Esophagus muscularis mucosa (tissue), 4 donors: Measurements from ENCODE around the gene FAM181A. TPM values are rescaled to one million over a fixed set of nuclear protein-coding genes. Genes with fewer than 3 reads are reported as not detected.

Experiments
- DNase-seq: peaks from one replicate; pipeline ENCODE4 v3.0.0-alpha.2; 2017; ENCODE audit errors: extremely low spot score
- H3K27ac ChIP-seq, 4 donors: fragments of 200-600 bp; sonication (generic); replicated peaks in 1 of 4; 1 replicate in 3 of 4; 2 replicates in 1 of 4; pipeline ENCODE4 v1.5.1; 2016 to 2019; ENCODE audit warnings: mild to moderate bottlenecking in 1 of 4
- H3K27me3 ChIP-seq, 4 donors: fragments of 200-600 bp; sonication (generic); one replicate each; pipeline versions ENCODE4 v1.5.1 to v1.6.0; 2016 to 2019
- H3K36me3 ChIP-seq, 4 donors: fragments of 200-600 bp; sonication (generic); one replicate each; pipeline ENCODE4 v1.5.1; 2016 to 2019
- H3K4me1 ChIP-seq, 4 donors: fragments of 200-600 bp; sonication (generic); one replicate each; pipeline ENCODE4 v1.5.1; 2016 to 2019
- H3K4me3 ChIP-seq, 4 donors: fragments of 200-600 bp; sonication (generic); 1 replicate in 2 of 4; 2 replicates in 2 of 4; pipeline ENCODE4 v1.5.1; 2016 to 2019; ENCODE audit warnings: mild to moderate bottlenecking in 4 of 4, moderate library complexity in 1 of 4
- H3K9me3 ChIP-seq, 4 donors: fragments of 200-600 bp; sonication (generic); 1 replicate in 3 of 4; 2 replicates in 1 of 4; pipeline ENCODE4 v1.5.1; 2016 to 2019
- EP300 ChIP-seq: sonication (generic); formaldehyde crosslinking; IDR thresholded peaks from one replicate; pipeline ENCODE4 v1.6.1; 2017; ENCODE audit warnings: antibody characterized with exemption
- POLR2A ChIP-seq: fragments of 450-650 bp; IDR thresholded peaks from one replicate; pipeline ENCODE4 v1.6.1; 2017; ENCODE audit warnings: antibody characterized with exemption, moderate library complexity, mild to moderate bottlenecking, low read depth
- POLR2AphosphoS5 ChIP-seq, 2 donors: sonication (generic); formaldehyde crosslinking; IDR thresholded peaks; one replicate each; pipeline ENCODE4 v1.6.1; 2017; ENCODE audit warnings: antibody characterized with exemption in 2 of 2
- WGBS: methylation state at CpG from one replicate; pipeline ENCODE4 v1.1.5; 2018; 5-methylcytosine and 5-hydroxymethylcytosine counted together
- intact Hi-C: fragments of 100-400 bp; cut with DNase I; formaldehyde crosslinking; loops from one replicate; pipeline ENCODE4 v1.15.1; 2023
- total RNA-seq, 4 donors: library from RNA; depleted of rRNA; stranded (reverse); fragments of >200 nt; gene quantifications; one replicate each; pipeline versions ENCODE4 v1.1.0 to v1.2.1, GENCODE V29; 2016
- TF ChIP-seq, protein P1 (sequence below), 3 experiments: fragments of 200-600 bp in 2 of 3; fragments of 450-650 bp in 1 of 3; sonication (generic) in 2 of 3; IDR thresholded peaks; one replicate each; pipeline ENCODE4 v1.5.1; 2017 to 2019; ENCODE audit warnings: antibody characterized with exemption in 3 of 3, mild to moderate bottlenecking in 2 of 3, moderate library complexity in 1 of 3

The FAM181A gene
- total RNA-seq, 4 donors from 2014 or later = not detected

DNA sequence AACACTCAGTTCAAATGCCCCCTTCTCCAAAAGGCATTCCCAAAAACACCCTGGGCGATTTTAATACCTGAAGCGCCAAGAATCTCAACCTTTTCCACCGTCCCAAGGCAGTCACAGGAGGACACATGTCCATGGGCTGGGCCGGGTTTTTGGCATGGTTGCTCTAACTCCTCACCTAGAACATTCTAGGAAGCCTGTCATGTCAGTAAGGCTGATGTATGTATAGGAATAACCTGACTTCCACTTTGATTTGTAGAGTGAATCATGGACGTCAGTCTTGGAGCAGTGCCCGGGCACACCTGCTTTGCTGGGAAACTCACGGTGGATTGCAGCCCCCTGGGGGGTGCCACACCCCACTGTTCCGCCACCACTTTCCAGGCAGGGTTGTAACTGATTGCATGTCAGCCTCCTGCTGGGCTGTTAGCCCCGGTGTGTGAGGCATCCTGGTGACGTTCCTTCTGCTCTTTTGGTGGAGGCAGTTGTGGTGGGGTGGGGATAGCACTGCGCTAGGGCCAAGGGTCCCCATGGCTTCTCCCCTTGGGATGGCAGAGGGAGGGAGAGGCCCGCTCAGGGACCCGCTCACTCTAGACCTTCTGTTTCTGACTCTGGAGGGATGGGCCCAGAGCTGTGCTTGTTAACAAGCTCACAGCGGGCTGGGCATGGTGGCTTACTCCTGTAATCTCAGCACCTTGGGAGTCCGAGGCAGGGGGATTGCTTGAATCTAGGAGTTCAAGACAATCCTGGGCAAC is 35.2 kb upstream of the FAM181A start:
- H3K9me3 ChIP-seq = no peaks in the 10 kb centered on the region
- 80% methylated on average over 8 of the region's 15 CpGs for WGBS
- no peak overlapping the region for H3K27ac ChIP-seq
- DNase-seq = no peak
- peaks cover 12 to 21% (median 17%) of the 10 kb centered on the region in 4 donors for H3K4me1 ChIP-seq
- H3K36me3 ChIP-seq = no peaks in the 10 kb centered on the region
- no peaks in the 10 kb centered on the region for H3K27me3 ChIP-seq
- H3K4me3 ChIP-seq = no peak overlapping the region
- intact Hi-C loops = loop anchor here (2.0 to 5.0 kb wide), 2 partner anchors 105 to 237 kb away; partner anchors contain the start of gene PRIMA1
- TF ChIP-seq POLR2AphosphoS5 (IDR thresholded peaks at IDR 0.05) (no peak), POLR2A (no peak), EP300 (no peak)
- TF ChIP-seq, protein P1, sequence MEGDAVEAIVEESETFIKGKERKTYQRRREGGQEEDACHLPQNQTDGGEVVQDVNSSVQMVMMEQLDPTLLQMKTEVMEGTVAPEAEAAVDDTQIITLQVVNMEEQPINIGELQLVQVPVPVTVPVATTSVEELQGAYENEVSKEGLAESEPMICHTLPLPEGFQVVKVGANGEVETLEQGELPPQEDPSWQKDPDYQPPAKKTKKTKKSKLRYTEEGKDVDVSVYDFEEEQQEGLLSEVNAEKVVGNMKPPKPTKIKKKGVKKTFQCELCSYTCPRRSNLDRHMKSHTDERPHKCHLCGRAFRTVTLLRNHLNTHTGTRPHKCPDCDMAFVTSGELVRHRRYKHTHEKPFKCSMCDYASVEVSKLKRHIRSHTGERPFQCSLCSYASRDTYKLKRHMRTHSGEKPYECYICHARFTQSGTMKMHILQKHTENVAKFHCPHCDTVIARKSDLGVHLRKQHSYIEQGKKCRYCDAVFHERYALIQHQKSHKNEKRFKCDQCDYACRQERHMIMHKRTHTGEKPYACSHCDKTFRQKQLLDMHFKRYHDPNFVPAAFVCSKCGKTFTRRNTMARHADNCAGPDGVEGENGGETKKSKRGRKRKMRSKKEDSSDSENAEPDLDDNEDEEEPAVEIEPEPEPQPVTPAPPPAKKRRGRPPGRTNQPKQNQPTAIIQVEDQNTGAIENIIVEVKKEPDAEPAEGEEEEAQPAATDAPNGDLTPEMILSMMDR (IDR thresholded peaks at IDR 0.05) = no peak

DNA sequence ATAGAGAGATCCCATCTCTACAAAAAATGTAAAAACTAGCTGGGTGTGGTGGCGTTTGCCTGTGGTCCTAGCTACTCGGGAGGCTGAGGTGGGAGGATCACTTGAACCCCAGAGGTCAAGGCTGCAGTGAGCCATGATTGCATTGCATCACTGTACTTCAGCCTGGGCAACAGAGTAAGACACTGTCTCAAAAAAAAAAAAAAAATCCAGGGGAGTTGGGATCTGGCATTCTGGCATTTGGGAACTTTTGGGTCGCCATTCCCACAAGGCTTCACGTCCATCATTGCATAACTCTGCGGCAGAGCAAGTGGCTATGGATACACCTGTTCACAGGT is 34.7 kb upstream of the FAM181A start:
- no peak overlapping the region for H3K27ac ChIP-seq
- no peak for TF ChIP-seq POLR2AphosphoS5 (IDR thresholded peaks at IDR 0.05)
- TF ChIP-seq POLR2A = no peak
- TF ChIP-seq EP300 = no peak
- TF ChIP-seq, protein P1 (IDR thresholded peaks at IDR 0.05) = no peak
- DNase-seq = no peak
- intact Hi-C loops = loop anchor here (2.0 to 5.0 kb wide), 2 partner anchors 105 to 238 kb away; partner anchors contain the start of gene PRIMA1
- no peaks in the 10 kb centered on the region for H3K36me3 ChIP-seq
- H3K4me1 ChIP-seq = peaks cover 12 to 21% (median 17%) of the 10 kb centered on the region in 4 donors
- no peaks in the 10 kb centered on the region for H3K9me3 ChIP-seq
- H3K27me3 ChIP-seq = no peaks in the 10 kb centered on the region
- 73% methylated on average over 5 of the region's 5 CpGs for WGBS
- no peak overlapping the region for H3K4me3 ChIP-seq

DNA sequence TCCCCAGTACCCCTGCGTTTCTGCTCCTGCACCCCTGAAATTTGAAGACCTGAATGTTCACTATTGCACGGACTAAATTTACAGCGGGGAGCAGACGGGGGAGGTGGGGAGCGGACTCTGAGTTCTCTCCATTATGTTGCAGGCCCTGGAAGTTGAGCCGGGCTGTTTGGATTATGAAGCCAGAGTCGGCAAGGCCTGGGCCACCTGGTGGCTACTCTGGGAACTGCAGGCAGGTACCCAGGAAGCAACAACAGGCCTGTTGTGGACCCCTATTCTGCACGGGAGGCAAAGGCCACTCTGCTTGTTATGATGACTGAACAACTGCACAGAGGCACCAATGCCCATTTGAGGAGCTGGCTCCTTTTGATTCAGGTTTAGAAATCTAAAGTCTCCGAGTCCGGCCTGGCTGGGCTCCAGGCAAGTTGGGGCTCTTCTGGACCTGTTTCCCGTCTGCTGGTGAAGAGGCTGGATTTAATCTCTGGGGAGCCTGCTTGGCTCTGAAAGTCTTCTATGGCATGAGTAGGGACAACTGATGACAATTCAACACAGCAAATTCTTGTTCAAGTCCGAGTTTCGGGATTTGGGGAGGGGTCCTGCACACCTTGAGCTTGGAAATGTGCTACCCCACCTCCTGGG is 34.1 kb upstream of the FAM181A start:
- H3K27me3 ChIP-seq = no peaks in the 10 kb centered on the region
- peaks cover 12 to 21% (median 17%) of the 10 kb centered on the region in 4 donors for H3K4me1 ChIP-seq
- 27% methylated on average over 10 of the region's 13 CpGs for WGBS
- H3K36me3 ChIP-seq = no peaks in the 10 kb centered on the region
- TF ChIP-seq, protein P1 (IDR thresholded peaks at IDR 0.05) = peak; percentile 95 to 98 (median 98)
- no peak for TF ChIP-seq POLR2A
- no peak for TF ChIP-seq EP300
- TF ChIP-seq POLR2AphosphoS5 (IDR thresholded peaks at IDR 0.05) = peak in 1 of 2 donors; percentile 40
- H3K27ac ChIP-seq = peak overlapping the region in 3 of 4 donors; percentile 29 to 50 (median 32)
- H3K4me3 ChIP-seq = no peak overlapping the region
- H3K9me3 ChIP-seq = no peaks in the 10 kb centered on the region
- DNase-seq = peak; percentile 95
- intact Hi-C loops = loop anchor here (2.0 to 5.0 kb wide), 2 partner anchors 106 to 238 kb away; partner anchors contain the start of gene PRIMA1

DNA sequence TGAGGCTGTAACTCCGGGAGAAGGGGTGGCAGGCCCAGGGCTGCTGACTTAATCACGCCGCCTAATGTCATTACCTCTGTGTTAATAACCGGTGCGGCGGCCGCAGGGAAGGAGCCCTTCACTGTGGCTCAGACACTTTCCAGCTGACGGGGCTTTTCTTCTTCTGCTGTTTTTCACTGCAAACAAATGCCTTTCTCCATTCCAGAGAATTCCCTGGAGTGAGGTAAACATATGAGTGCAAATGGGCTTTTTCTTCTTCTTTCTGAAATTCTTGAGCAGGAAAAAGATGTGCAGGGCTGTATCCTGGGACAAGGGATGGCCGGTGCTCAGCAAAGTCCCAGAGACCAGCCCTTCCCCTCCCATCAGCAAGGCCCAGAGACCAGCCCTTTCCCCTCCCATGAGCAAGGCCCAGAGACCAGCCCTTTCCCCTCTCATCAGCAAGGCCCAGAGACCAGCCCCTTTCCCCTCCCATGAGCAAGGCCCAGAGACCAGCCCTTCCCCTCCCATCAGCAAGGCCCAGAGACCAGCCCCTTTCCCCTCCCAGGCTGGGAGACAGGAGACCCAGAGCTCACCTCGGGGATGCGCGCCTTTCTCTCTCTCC is 33.4 kb upstream of the FAM181A start:
- intact Hi-C loops = loop anchor here (2.0 to 5.0 kb wide), 2 partner anchors 106 to 239 kb away; partner anchors contain the start of gene PRIMA1
- H3K27ac ChIP-seq = peak overlapping the region; percentile 29 to 50 (median 36)
- peaks cover 12 to 21% (median 17%) of the 10 kb centered on the region in 4 donors for H3K4me1 ChIP-seq
- H3K4me3 ChIP-seq = peak overlapping the region in 1 of 4 donors; percentile 22
- TF ChIP-seq POLR2AphosphoS5 (IDR thresholded peaks at IDR 0.05) = no peak
- TF ChIP-seq, protein P1 (IDR thresholded peaks at IDR 0.05) = no peak
- no peak for TF ChIP-seq EP300
- TF ChIP-seq POLR2A = no peak
- no peaks in the 10 kb centered on the region for H3K27me3 ChIP-seq
- no peaks in the 10 kb centered on the region for H3K9me3 ChIP-seq
- DNase-seq = no peak
- 42% methylated on average over 12 of the region's 12 CpGs for WGBS
- H3K36me3 ChIP-seq = no peaks in the 10 kb centered on the region
